AG09309 (cell line): ENCODE measurements around the gene LYL1.

ENCODE experiments used
- DNase-seq: peaks from one replicate; pipeline ENCODE4 v3.0.0-alpha.2; 2010; ENCODE audit warnings: low read depth
- H3K4me3 ChIP-seq: 2 replicates; pipeline ENCODE4 v1.5.1; 2011; ENCODE audit warnings: mild to moderate bottlenecking, low read depth, low read length, moderate library complexity; ENCODE audit not compliant: control insufficient read depth
- TF ChIP-seq, protein P1 (sequence below): IDR thresholded peaks from 2 replicates; pipeline ENCODE4 v1.5.1; 2011; ENCODE audit warnings: mild to moderate bottlenecking, low read depth, low read length, inconsistent platforms; ENCODE audit not compliant: insufficient read depth, control insufficient read depth; ENCODE audit errors: missing control alignments

The LYL1 gene

DNA sequence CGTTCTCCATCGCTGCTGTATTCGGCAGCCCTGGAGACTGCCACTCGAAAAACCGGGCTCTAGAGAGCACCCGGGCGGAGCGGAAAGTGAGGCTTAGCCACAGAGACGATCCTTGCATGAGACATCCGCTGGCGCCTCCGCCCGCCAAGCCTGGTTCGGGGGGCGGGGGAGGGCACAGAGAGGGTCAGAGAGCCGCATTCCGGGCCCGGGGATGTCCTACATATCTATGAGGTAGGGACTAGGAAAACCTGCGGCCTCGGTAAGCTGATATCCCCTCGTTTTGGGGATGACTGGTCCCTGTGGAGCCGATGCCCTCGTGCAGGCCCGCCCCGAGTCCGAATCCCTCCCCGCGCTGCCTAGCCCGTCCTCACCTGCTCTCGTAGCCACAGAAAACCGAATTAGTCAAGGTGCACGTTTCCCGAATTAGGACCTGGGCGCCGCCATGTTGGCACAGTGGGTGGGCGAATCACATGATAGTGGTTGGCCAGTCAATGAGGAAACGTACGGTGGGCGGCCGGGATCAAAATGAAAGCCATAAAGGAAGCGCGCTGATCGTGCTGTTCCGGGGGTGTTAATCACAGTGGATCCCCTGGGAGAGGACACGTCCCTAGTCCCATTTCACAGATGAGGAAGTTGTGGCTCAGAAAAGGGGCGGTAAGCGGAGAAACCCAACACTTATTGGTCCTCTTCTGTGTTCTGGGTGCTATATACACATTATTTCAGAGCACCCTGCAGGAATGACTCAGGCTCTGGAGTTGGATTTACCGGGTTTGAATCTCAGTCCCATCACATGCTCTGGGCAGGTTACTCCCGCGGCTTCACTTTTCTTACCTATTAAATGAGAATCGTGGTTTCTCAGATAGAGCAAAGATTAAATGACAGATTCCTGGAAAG lies 13.9 kb upstream of the LYL1 start, which contains the start of gene TRMT1:
Gene TRMT1 (minus strand): TSS at position 459 of the 894 bp plus-strand sequence. CDS start 341 bp downstream, at position 118.
- TF ChIP-seq, protein P1, sequence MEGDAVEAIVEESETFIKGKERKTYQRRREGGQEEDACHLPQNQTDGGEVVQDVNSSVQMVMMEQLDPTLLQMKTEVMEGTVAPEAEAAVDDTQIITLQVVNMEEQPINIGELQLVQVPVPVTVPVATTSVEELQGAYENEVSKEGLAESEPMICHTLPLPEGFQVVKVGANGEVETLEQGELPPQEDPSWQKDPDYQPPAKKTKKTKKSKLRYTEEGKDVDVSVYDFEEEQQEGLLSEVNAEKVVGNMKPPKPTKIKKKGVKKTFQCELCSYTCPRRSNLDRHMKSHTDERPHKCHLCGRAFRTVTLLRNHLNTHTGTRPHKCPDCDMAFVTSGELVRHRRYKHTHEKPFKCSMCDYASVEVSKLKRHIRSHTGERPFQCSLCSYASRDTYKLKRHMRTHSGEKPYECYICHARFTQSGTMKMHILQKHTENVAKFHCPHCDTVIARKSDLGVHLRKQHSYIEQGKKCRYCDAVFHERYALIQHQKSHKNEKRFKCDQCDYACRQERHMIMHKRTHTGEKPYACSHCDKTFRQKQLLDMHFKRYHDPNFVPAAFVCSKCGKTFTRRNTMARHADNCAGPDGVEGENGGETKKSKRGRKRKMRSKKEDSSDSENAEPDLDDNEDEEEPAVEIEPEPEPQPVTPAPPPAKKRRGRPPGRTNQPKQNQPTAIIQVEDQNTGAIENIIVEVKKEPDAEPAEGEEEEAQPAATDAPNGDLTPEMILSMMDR = no peak
- H3K4me3 ChIP-seq = peak within 1 kb of the TSS; percentile 72
- peak; percentile 50 for DNase-seq

GRCh38 chr19:13115936-13116281 lies 13.3 kb upstream of the LYL1 start:
- DNase-seq = no peak
- TF ChIP-seq, protein P1 = no peak
- H3K4me3 ChIP-seq = peak overlapping the region; percentile 72

- DNase-seq = no peak
- no peak overlapping the region for H3K4me3 ChIP-seq
- TF ChIP-seq, protein P1 = no peak
Measured at GRCh38 chr19:13112555-13112954, 9.9 kb upstream of the LYL1 start.

- H3K4me3 ChIP-seq = no peak overlapping the region
- no peak for DNase-seq
- TF ChIP-seq, protein P1 = no peak
Measured at GRCh38 chr19:13110099-13110610, 7.5 kb upstream of the LYL1 start.

- H3K4me3 ChIP-seq = no peak overlapping the region
- no peak for DNase-seq
- TF ChIP-seq, protein P1 = no peak
Measured at GRCh38 chr19:13109361-13110098, 6.9 kb upstream of the LYL1 start.

GRCh38 chr19:13104848-13105711 lies 2.4 kb upstream of the LYL1 start:
- H3K4me3 ChIP-seq = no peak overlapping the region
- TF ChIP-seq, protein P1 = no peak
- DNase-seq = no peak
